HEK293 (cell line): ENCODE measurements around the gene KREMEN2.
A peak's percentile ranks its signal among the peaks of the same experiment; 100 is the strongest.

Experiments used
- FEZF1 ChIP-seq: fragments of 450-650 bp; formaldehyde crosslinking; IDR thresholded peaks from 2 replicates; pipeline ENCODE4 v1.5.1; 2016; ENCODE audit warnings: missing biosample characterization, missing genetic modification characterization
- GLIS1 ChIP-seq: fragments of 450-650 bp; formaldehyde crosslinking; IDR thresholded peaks from 2 replicates; pipeline ENCODE4 v1.5.1; 2016; ENCODE audit warnings: missing biosample characterization, missing genetic modification characterization
- KLF9 ChIP-seq: fragments of 450-650 bp; formaldehyde crosslinking; IDR thresholded peaks from 2 replicates; pipeline ENCODE4 v1.5.1; 2016; ENCODE audit warnings: missing biosample characterization, missing genetic modification characterization, low read depth
- REPIN1 ChIP-seq: fragments of 450-650 bp; formaldehyde crosslinking; IDR thresholded peaks from 2 replicates; pipeline ENCODE4 v1.5.1; 2017; ENCODE audit warnings: missing biosample characterization, missing genetic modification characterization, low read depth
- SALL2 ChIP-seq: fragments of 450-650 bp; formaldehyde crosslinking; IDR thresholded peaks from 2 replicates; pipeline ENCODE4 v1.5.0; 2017; ENCODE audit warnings: missing biosample characterization, mild to moderate bottlenecking, missing genetic modification characterization, borderline replicate concordance
- SETDB1 ChIP-seq: IDR thresholded peaks from one replicate; pipeline ENCODE4 v1.6.1; 2017; ENCODE audit warnings: mild to moderate bottlenecking, low read length, moderate library complexity, mixed read lengths; ENCODE audit not compliant: insufficient read length
- SP2 ChIP-seq: fragments of 450-650 bp; formaldehyde crosslinking; IDR thresholded peaks from 2 replicates; pipeline ENCODE4 v1.5.1; 2016; ENCODE audit warnings: missing biosample characterization, missing genetic modification characterization
- SP3 ChIP-seq: fragments of 450-650 bp; formaldehyde crosslinking; IDR thresholded peaks from 2 replicates; pipeline ENCODE4 v1.5.1; 2016; ENCODE audit warnings: missing biosample characterization, missing genetic modification characterization
- WT1 ChIP-seq: fragments of 450-650 bp; formaldehyde crosslinking; IDR thresholded peaks from 2 replicates; pipeline ENCODE4 v1.5.1; 2016; ENCODE audit warnings: missing biosample characterization, missing genetic modification characterization
- ZFHX2 ChIP-seq: fragments of 450-650 bp; formaldehyde crosslinking; conservative IDR thresholded peaks from 2 replicates; pipeline ENCODE4 v1.5.1; 2016; ENCODE audit warnings: missing biosample characterization, missing genetic modification characterization
- ZFP3 ChIP-seq: fragments of 450-650 bp; formaldehyde crosslinking; IDR thresholded peaks from 2 replicates; pipeline ENCODE4 v1.5.1; 2016; ENCODE audit warnings: low read depth, missing biosample characterization, missing genetic modification characterization
- ZFP37 ChIP-seq: fragments of 450-650 bp; formaldehyde crosslinking; IDR thresholded peaks from 2 replicates; pipeline ENCODE4 v1.5.1; 2016; ENCODE audit warnings: missing biosample characterization, missing genetic modification characterization
- ZIC2 ChIP-seq: fragments of 450-650 bp; formaldehyde crosslinking; IDR thresholded peaks from 2 replicates; pipeline ENCODE4 v1.5.1; 2016; ENCODE audit warnings: missing biosample characterization, missing genetic modification characterization
- ZNF112 ChIP-seq: fragments of 450-650 bp; formaldehyde crosslinking; IDR thresholded peaks from 2 replicates; pipeline ENCODE4 v1.5.0; 2017; ENCODE audit warnings: missing biosample characterization, missing genetic modification characterization
- ZNF132 ChIP-seq: fragments of 450-650 bp; formaldehyde crosslinking; IDR thresholded peaks from 2 replicates; pipeline ENCODE4 v1.5.1; 2017; ENCODE audit warnings: missing biosample characterization, missing genetic modification characterization, borderline replicate concordance
- ZNF202 ChIP-seq: fragments of 450-650 bp; formaldehyde crosslinking; IDR thresholded peaks from 2 replicates; pipeline ENCODE4 v1.5.1; 2016; ENCODE audit warnings: missing biosample characterization, missing genetic modification characterization, borderline replicate concordance
- ZNF24 ChIP-seq: fragments of 450-650 bp; formaldehyde crosslinking; IDR thresholded peaks from 2 replicates; pipeline ENCODE4 v1.5.1; 2016; ENCODE audit warnings: missing biosample characterization, missing genetic modification characterization
- ZNF341 ChIP-seq: fragments of 450-650 bp; formaldehyde crosslinking; IDR thresholded peaks from 2 replicates; pipeline ENCODE4; 2016; ENCODE audit warnings: low read depth, missing biosample characterization, missing genetic modification characterization
- ZNF366 ChIP-seq: fragments of 450-650 bp; formaldehyde crosslinking; conservative IDR thresholded peaks from 2 replicates; pipeline ENCODE4 v1.5.1; 2016; ENCODE audit warnings: missing biosample characterization, missing genetic modification characterization
- ZNF521 ChIP-seq: fragments of 450-650 bp; formaldehyde crosslinking; IDR thresholded peaks from 2 replicates; pipeline ENCODE4 v1.5.1; 2017; ENCODE audit warnings: missing biosample characterization, mild to moderate bottlenecking, missing genetic modification characterization
- ZNF544 ChIP-seq: fragments of 450-650 bp; formaldehyde crosslinking; IDR thresholded peaks from 2 replicates; pipeline ENCODE4 v1.5.0; 2017; ENCODE audit warnings: missing biosample characterization, missing genetic modification characterization
- ZNF571 ChIP-seq: fragments of 450-650 bp; formaldehyde crosslinking; IDR thresholded peaks from 2 replicates; pipeline ENCODE4 v1.5.0; 2017; ENCODE audit warnings: missing biosample characterization, missing genetic modification characterization
- ZNF629 ChIP-seq: fragments of 450-650 bp; formaldehyde crosslinking; IDR thresholded peaks from 2 replicates; pipeline ENCODE4 v1.5.1; 2017; ENCODE audit warnings: missing biosample characterization, missing genetic modification characterization
- ZNF658 ChIP-seq: fragments of 450-650 bp; formaldehyde crosslinking; IDR thresholded peaks from 2 replicates; pipeline ENCODE4; 2016; ENCODE audit warnings: missing biosample characterization, missing genetic modification characterization
- ZNF707 ChIP-seq: fragments of 450-650 bp; formaldehyde crosslinking; IDR thresholded peaks from 2 replicates; pipeline ENCODE4 v1.5.1; 2016; ENCODE audit warnings: missing biosample characterization, missing genetic modification characterization
- ZNF768 ChIP-seq: fragments of 450-650 bp; formaldehyde crosslinking; IDR thresholded peaks from 2 replicates; pipeline ENCODE4 v1.5.1; 2018; ENCODE audit warnings: missing biosample characterization, mild to moderate bottlenecking, missing genetic modification characterization
- ZNF785 ChIP-seq: fragments of 450-650 bp; formaldehyde crosslinking; IDR thresholded peaks from 2 replicates; pipeline ENCODE4 v1.5.1; 2016; ENCODE audit warnings: missing biosample characterization, missing genetic modification characterization
- ZNF791 ChIP-seq: fragments of 450-650 bp; formaldehyde crosslinking; IDR thresholded peaks from 2 replicates; pipeline ENCODE4 v1.5.1; 2016; ENCODE audit warnings: missing biosample characterization, missing genetic modification characterization
- TF ChIP-seq, protein P1 (sequence below): fragments of 450-650 bp; formaldehyde crosslinking; IDR thresholded peaks from 2 replicates; pipeline ENCODE4 v1.5.1; 2016; ENCODE audit warnings: missing biosample characterization, missing genetic modification characterization
- TF ChIP-seq, protein P2 (sequence below): fragments of 450-650 bp; formaldehyde crosslinking; IDR thresholded peaks from 2 replicates; pipeline ENCODE4 v1.5.1; 2016; ENCODE audit warnings: missing biosample characterization, missing genetic modification characterization
- TF ChIP-seq, protein P3 (sequence below): fragments of 450-650 bp; formaldehyde crosslinking; IDR thresholded peaks from 2 replicates; pipeline ENCODE4 v1.5.1; 2017; ENCODE audit warnings: missing biosample characterization, missing genetic modification characterization
- TF ChIP-seq, protein P4 (sequence below): fragments of 450-650 bp; formaldehyde crosslinking; IDR thresholded peaks from 2 replicates; pipeline ENCODE4 v1.5.1; 2016; ENCODE audit warnings: missing biosample characterization, missing genetic modification characterization
- TF ChIP-seq, protein P5 (sequence below): fragments of 450-650 bp; formaldehyde crosslinking; IDR thresholded peaks from 2 replicates; pipeline ENCODE4 v1.5.1; 2016; ENCODE audit warnings: missing biosample characterization, missing genetic modification characterization

The KREMEN2 gene

DNA sequence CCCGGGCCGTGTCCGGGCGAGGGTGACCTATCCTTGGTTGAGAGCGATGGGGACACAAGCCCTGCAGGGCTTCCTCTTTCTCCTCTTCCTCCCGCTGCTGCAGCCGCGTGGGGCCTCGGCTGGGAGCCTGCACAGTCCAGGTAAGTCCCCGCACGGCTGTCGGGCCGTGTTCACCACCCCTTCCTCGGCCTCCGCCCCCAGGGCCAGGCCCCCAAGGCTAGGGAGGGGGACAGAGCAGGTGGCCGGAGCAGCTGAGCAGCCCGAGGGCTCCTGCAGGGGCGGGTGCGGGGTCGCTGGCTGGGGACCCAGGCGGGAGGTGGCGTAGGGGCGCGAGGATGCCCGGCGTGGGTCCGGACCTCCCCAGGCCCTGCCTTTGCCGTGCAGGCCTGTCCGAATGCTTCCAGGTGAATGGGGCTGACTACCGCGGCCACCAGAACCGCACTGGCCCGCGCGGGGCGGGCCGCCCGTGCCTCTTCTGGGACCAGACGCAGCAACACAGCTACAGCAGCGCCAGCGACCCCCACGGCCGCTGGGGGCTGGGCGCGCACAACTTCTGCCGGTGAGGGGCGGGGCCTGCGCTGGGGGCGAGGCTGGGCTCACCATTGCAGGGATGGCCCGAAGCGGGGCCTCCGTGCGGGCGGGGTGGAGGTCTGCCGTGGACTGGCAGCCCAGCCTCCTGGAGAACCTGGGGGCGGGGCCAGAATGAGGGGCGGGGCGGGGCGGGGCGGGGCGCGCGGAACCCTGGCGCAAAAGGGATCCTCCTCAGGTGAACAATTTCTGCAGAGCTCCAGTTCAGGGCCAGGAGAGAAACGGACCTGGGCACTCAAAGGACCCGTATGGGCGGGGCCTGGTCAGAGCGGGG lies 631 bp downstream of the KREMEN2 start (continued):
- TF ChIP-seq ZFP3 (tag by site-specific recombination) (no peak), GLIS1 (peak; percentile 82), ZNF202 (no peak), ZIC2 (tag by site-specific recombination) (peak; percentile 83), ZFHX2 (peak; percentile 33; the same call in 1 of the 2 replicates), ZNF132 (tag by site-specific recombination) (no peak), ZNF24 (no peak), ZNF341 (tag by site-specific recombination) (peak; percentile 73), ZNF629 (tag by site-specific recombination) (no peak), ZNF366 (tag by site-specific recombination) (no peak), ZNF785 (tag by site-specific recombination) (no peak), FEZF1 (no peak), ZNF112 (tag by site-specific recombination) (no peak), WT1 (tag by site-specific recombination) (no peak), ZNF791 (no peak), SP3 (tag by site-specific recombination) (peak; percentile 75; the same call in 1 of the 2 replicates), KLF9 (tag by site-specific recombination) (peak; percentile 76), ZNF768 (no peak; the same call in 1 of the 2 replicates), SETDB1 (no peak), SP2 (peak; percentile 76), ZNF658 (tag by site-specific recombination) (no peak), ZFP37 (no peak), ZNF707 (tag by site-specific recombination) (no peak), ZNF571 (tag by site-specific recombination) (no peak), ZNF521 (tag by site-specific recombination) (no peak), SALL2 (tag by site-specific recombination) (no peak), ZNF544 (tag by site-specific recombination) (no peak), REPIN1 (0 out of 2 replicates have a peak, but pooled peaks have one; percentile 28)
- TF ChIP-seq, protein P1, sequence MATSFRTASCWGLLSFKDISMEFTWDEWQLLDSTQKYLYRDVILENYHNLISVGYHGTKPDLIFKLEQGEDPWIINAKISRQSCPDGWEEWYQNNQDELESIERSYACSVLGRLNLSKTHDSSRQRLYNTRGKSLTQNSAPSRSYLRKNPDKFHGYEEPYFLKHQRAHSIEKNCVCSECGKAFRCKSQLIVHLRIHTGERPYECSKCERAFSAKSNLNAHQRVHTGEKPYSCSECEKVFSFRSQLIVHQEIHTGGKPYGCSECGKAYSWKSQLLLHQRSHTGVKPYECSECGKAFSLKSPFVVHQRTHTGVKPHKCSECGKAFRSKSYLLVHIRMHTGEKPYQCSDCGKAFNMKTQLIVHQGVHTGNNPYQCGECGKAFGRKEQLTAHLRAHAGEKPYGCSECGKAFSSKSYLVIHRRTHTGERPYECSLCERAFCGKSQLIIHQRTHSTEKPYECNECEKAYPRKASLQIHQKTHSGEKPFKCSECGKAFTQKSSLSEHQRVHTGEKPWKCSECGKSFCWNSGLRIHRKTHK (tag by site-specific recombination) = no peak
- TF ChIP-seq, protein P2, sequence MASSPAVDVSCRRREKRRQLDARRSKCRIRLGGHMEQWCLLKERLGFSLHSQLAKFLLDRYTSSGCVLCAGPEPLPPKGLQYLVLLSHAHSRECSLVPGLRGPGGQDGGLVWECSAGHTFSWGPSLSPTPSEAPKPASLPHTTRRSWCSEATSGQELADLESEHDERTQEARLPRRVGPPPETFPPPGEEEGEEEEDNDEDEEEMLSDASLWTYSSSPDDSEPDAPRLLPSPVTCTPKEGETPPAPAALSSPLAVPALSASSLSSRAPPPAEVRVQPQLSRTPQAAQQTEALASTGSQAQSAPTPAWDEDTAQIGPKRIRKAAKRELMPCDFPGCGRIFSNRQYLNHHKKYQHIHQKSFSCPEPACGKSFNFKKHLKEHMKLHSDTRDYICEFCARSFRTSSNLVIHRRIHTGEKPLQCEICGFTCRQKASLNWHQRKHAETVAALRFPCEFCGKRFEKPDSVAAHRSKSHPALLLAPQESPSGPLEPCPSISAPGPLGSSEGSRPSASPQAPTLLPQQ (tag by site-specific recombination) = no peak; the same call in 1 of the 2 replicates
- TF ChIP-seq, protein P3, sequence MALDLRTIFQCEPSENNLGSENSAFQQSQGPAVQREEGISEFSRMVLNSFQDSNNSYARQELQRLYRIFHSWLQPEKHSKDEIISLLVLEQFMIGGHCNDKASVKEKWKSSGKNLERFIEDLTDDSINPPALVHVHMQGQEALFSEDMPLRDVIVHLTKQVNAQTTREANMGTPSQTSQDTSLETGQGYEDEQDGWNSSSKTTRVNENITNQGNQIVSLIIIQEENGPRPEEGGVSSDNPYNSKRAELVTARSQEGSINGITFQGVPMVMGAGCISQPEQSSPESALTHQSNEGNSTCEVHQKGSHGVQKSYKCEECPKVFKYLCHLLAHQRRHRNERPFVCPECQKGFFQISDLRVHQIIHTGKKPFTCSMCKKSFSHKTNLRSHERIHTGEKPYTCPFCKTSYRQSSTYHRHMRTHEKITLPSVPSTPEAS = no peak
- TF ChIP-seq, protein P4, sequence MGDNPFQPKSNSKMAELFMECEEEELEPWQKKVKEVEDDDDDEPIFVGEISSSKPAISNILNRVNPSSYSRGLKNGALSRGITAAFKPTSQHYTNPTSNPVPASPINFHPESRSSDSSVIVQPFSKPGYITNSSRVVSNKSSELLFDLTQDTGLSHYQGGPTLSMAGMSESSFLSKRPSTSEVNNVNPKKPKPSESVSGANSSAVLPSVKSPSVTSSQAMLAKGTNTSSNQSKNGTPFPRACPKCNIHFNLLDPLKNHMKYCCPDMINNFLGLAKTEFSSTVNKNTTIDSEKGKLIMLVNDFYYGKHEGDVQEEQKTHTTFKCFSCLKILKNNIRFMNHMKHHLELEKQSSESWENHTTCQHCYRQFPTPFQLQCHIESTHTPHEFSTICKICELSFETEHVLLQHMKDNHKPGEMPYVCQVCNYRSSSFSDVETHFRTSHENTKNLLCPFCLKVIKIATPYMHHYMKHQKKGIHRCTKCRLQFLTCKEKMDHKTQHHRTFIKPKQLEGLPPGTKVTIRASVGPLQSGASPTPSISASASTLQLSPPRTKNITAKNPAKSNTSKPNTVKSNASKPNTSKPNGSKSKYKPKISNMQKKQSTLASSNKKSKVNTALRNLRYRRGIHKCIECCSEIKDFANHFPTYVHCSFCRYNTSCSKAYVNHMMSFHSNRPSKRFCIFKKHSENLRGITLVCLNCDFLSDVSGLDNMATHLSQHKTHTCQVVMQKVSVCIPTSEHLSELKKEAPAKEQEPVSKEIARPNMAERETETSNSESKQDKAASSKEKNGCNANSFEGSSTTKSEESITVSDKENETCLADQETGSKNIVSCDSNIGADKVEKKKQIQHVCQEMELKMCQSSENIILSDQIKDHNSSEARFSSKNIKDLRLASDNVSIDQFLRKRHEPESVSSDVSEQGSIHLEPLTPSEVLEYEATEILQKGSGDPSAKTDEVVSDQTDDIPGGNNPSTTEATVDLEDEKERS = no peak
- TF ChIP-seq, protein P5, sequence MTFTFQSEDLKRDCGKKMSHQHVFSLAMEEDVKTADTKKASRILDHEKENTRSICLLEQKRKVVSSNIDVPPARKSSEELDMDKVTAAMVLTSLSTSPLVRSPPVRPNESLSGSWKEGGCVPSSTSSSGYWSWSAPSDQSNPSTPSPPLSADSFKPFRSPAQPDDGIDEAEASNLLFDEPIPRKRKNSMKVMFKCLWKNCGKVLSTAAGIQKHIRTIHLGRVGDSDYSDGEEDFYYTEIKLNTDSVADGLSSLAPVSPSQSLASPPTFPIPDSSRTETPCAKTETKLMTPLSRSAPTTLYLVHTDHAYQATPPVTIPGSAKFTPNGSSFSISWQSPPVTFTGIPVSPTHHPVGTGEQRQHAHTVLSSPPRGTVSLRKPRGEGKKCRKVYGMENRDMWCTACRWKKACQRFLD (tag by site-specific recombination) = no peak
